Epithelial cell of esophagus (primary cell): Measurements from ENCODE around the gene ST6GALNAC5.

Experiments
- DNase-seq: peaks from one replicate; pipeline ENCODE4 v3.0.0; 2010; ENCODE audit warnings: low read depth
- H3K4me3 ChIP-seq: 2 replicates; pipeline ENCODE4 v1.5.1; 2011; ENCODE audit warnings: mild to moderate bottlenecking, low read length, control low read depth
- TF ChIP-seq, protein P1 (sequence below): IDR thresholded peaks from 2 replicates; pipeline ENCODE4 v1.5.1; 2011; ENCODE audit warnings: low read depth, mild to moderate bottlenecking, low read length, control low read depth, inconsistent platforms; ENCODE audit not compliant: insufficient read depth; ENCODE audit errors: missing control alignments

Gene ST6GALNAC5

DNA sequence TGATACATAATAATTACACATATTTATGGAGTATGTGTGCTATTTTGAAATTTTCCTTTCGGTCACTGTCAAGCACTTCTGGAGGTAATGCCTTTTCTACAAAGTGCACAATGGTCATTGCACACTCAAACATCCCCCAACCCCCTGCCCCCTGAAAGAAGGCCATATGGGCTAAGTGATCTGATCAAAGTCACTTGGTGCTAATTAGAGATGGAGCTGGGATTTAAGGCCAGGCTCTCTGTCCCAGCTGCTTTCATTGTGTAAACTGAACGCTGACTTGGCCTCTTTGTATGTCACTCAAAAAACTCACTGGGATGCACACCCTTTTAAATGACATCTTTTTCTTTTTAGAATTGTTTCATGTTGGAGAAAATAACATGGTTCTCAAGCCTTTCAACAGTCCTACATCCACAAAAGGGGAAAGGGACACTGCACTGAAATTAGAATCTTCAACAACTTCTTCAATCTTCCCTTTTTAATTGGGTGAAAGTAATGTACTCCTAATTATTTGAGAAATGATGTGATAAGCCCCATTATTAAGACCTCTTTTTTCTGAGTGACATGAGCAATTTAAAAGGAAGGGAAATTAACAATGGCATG, 149.2 kb downstream of the ST6GALNAC5 start:
- no peak for DNase-seq
- TF ChIP-seq, protein P1, sequence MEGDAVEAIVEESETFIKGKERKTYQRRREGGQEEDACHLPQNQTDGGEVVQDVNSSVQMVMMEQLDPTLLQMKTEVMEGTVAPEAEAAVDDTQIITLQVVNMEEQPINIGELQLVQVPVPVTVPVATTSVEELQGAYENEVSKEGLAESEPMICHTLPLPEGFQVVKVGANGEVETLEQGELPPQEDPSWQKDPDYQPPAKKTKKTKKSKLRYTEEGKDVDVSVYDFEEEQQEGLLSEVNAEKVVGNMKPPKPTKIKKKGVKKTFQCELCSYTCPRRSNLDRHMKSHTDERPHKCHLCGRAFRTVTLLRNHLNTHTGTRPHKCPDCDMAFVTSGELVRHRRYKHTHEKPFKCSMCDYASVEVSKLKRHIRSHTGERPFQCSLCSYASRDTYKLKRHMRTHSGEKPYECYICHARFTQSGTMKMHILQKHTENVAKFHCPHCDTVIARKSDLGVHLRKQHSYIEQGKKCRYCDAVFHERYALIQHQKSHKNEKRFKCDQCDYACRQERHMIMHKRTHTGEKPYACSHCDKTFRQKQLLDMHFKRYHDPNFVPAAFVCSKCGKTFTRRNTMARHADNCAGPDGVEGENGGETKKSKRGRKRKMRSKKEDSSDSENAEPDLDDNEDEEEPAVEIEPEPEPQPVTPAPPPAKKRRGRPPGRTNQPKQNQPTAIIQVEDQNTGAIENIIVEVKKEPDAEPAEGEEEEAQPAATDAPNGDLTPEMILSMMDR: no peak
- no peak overlapping the region for H3K4me3 ChIP-seq

DNA sequence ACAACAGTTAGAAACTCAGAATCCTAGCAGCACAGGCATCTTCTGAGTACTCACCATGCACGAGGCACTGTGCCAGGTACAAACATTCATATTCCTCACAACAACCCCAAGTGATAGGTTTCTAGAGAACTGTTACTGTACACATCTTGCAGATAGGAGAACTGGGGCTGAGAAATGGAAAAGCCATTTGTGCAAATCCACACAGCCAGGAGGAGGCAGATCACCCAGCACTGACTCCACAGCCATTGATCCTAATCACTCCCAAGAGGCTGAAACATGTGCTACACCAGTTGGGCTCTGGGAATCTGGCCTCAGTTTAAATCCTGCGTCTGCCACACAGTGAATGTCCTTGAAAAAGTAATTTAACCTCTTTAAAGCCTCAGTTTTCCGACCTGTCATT, 151.0 kb downstream of the ST6GALNAC5 start:
- DNase-seq: no peak
- H3K4me3 ChIP-seq: no peak overlapping the region
- TF ChIP-seq, protein P1: no peak

DNA sequence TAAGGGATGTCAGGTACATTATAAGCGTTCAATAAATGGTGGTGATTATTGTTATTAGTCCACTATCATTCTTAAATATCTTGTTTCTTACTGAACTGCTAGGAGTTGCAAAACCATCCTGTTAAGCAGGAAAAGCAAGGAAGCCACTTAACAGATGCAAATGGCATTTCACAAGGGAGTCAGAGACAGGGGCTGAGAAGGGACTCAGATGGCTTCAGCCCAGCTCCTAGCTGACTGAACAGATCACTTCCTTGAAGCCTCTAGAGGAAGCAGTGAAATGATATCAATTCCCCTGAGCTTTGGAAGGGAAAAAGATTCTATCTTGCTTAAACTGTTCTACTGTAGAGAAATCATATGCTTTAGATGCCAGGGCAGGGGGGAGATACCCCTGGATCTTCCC, 151.5 kb downstream of the ST6GALNAC5 start:
- peak; percentile 84 for DNase-seq
- no peak overlapping the region for H3K4me3 ChIP-seq
- TF ChIP-seq, protein P1: no peak

DNA sequence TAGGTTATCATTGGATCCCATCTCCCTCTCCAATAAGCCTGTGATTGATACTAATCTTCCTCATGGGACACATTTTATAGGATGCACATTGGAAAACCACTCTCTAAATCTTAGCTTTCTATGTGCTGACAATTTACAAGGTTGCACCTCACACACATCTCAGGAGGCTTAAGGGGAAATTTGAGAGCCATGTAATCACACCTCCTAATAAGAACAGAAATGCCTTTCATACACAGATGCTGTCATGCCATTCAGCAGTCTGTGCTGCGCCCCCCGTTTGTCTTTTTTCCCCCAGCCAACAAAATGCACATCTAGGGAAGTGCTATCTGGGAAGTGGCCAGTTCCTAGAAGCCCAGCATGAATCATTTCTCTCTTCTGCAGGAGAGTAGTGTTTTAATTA, 154.5 kb downstream of the ST6GALNAC5 start:
- TF ChIP-seq, protein P1: no peak
- DNase-seq: no peak

DNA sequence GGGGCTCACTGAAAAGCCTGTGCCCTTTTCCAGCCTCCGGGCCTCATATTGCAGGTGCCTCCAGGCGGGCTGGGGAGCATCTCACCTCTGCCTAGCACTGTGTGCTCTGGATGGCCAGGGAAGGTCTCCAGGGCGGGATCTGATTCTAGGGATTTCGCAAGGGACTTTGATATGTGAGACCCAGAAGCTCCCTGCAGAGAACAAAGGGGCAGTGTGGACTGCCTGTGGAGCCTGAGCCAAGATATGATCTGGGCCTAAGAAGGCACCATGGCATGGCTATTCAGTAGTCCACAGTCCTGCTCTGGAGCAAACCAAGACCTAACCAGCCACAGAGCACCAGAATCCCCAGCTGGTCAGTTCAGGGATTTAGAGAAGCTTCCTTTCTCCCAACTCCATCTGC, 157.2 kb downstream of the ST6GALNAC5 start:
- no peak overlapping the region for H3K4me3 ChIP-seq
- TF ChIP-seq, protein P1: no peak
- no peak for DNase-seq

More for the DNA sequence above, 154.5 kb downstream of the ST6GALNAC5 start:
- no peak overlapping the region for H3K4me3 ChIP-seq

DNA sequence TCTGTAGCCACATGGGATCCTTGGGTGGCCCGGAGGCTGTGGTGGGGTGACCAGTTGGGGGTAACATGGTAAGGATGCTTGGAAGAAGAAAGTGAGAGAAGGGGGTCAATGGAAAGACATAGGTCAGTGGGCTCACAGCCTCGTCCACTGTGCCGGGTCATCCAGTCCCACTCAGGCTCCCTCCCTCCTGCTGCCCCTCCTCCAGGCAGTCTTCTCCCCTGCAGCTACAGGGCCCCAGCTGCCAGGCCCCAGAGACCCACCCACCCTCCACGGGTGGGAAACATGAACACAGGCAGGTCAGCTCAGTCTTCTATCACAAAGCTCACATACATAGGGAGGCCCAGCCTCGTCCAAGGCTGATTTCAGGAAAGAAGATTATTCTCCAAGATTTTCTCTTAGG, 158.3 kb downstream of the ST6GALNAC5 start:
- no peak overlapping the region for H3K4me3 ChIP-seq
- TF ChIP-seq, protein P1: no peak
- no peak for DNase-seq

DNA sequence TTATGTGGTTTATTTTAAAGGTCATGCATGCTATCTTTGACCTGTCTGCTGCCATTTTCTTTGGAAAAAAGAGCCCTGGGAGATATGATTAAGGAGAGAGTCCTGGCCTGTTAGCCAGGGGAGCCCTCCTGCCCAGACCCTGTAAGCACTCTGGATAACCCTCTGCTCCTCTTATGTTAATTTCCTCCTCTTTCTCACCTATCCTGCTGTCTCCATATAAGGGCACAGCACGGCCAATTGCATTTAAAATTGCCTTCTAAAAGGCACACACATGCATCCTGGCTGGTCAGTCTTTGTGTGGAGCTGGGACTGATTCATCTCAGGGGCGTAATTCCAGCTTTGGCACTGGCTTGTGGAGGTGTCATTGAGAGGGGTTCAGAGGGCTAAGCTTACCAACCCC, 158.9 kb downstream of the ST6GALNAC5 start:
- no peak overlapping the region for H3K4me3 ChIP-seq
- DNase-seq: no peak
- TF ChIP-seq, protein P1: no peak
